Transverse colon (tissue), 4 donors: ENCODE measurements around the gene PPP6C. TPM values are rescaled to one million over a fixed set of nuclear protein-coding genes. Genes with fewer than 3 reads are reported as not detected.
"Not testable (repeated sequence)": the region's sequence is repeated elsewhere in the genome, so short reads cannot be mapped to it uniquely, and the experiment has no call there.

Source experiments
- DNase-seq: peaks from one replicate; pipeline ENCODE4 v3.0.0-alpha.2; 2019
- H3K27ac ChIP-seq, 4 donors: fragments of 200-600 bp; sonication (generic); 2 replicates each; pipeline ENCODE4 v1.5.1; 2016 to 2018; ENCODE audit warnings: inconsistent platforms in 4 of 4
- H3K27me3 ChIP-seq: fragments of 200-600 bp; sonication (generic); 2 replicates; pipeline ENCODE4 v1.5.1; 2017; ENCODE audit warnings: inconsistent platforms
- H3K36me3 ChIP-seq, 4 donors: fragments of 200-600 bp; sonication (generic); 2 replicates each; pipeline ENCODE4 v1.5.1; 2017 to 2019; ENCODE audit warnings: inconsistent platforms in 4 of 4
- H3K4me1 ChIP-seq, 4 donors: fragments of 200-600 bp; sonication (generic); 2 replicates each; pipeline ENCODE4 v1.5.1; 2017 to 2020; ENCODE audit warnings: inconsistent platforms in 4 of 4
- H3K4me3 ChIP-seq, 4 donors: fragments of 200-600 bp; sonication (generic); 1 replicate in 1 of 4; 2 replicates in 3 of 4; pipeline versions ENCODE4 v1.5.1 to v1.6.1; 2017 to 2019; ENCODE audit warnings: inconsistent platforms in 4 of 4
- H3K9me3 ChIP-seq, 2 donors: fragments of 200-600 bp; sonication (generic); 2 replicates each; pipeline ENCODE4 v1.5.1; 2017 to 2019; ENCODE audit warnings: inconsistent platforms in 2 of 2
- CTCF ChIP-seq, 5 experiments: fragments of 200-600 bp in 3 of 5; fragments of 450-650 bp in 2 of 5; sonication (generic) in 3 of 5; IDR thresholded peaks; 1 replicate in 2 of 5; 2 replicates in 3 of 5; pipeline ENCODE4 v1.5.1; 2016 to 2017; ENCODE audit warnings: antibody characterized with exemption in 5 of 5, inconsistent platforms in 3 of 5, mild to moderate bottlenecking in 2 of 5, moderate library complexity in 1 of 5
- EP300 ChIP-seq: sonication (generic); formaldehyde crosslinking; IDR thresholded peaks from one replicate; pipeline ENCODE4 v1.6.1; 2017; ENCODE audit warnings: antibody characterized with exemption, low read depth
- POLR2A ChIP-seq: fragments of 450-650 bp; IDR thresholded peaks from one replicate; pipeline ENCODE4 v1.6.1; 2016; ENCODE audit warnings: antibody characterized with exemption, mild to moderate bottlenecking, moderate library complexity
- POLR2AphosphoS5 ChIP-seq, 3 donors: sonication (generic); formaldehyde crosslinking; IDR thresholded peaks; one replicate each; pipeline ENCODE4 v1.6.1; 2016; ENCODE audit warnings: antibody characterized with exemption in 3 of 3
- WGBS, 2 donors: methylation state at CpG; one replicate each; pipeline ENCODE4 v1.1.5; 2018; ENCODE audit warnings: low coverage in 1 of 2; 5-methylcytosine and 5-hydroxymethylcytosine counted together
- in situ Hi-C, 4 donors: fragments of 200-750 bp; cut with MboI; loops; one replicate each; pipeline versions ENCODE4 v1.15.0 to v1.15.1; 2017; ENCODE audit warnings: low sequenced_read_pairs in 3 of 4, low pct_ligation_motif_present in 1 of 4, low pct_unique_long_range_greater_than_20kb in 1 of 4
- intact Hi-C: fragments of 100-400 bp; cut with DNase I; formaldehyde crosslinking; loops from one replicate; pipeline ENCODE4 v1.15.1; 2023; ENCODE audit warnings: low total_unique reads
- total RNA-seq, 4 donors: library from RNA; depleted of rRNA; stranded (reverse); fragments of >200 nt; gene quantifications; one replicate each; pipeline ENCODE4 v1.1.0, GENCODE V29; 2016

Gene PPP6C
- total RNA-seq, 4 donors from 2014 or later = 15.1 to 34.7 (median 29.9) TPM

GRCh38 chr9:125235804-125236519, 46.4 kb upstream of the PPP6C start:
- in situ Hi-C loops (no loop called here), intact Hi-C loops (no loop called here)
- Histone ChIP-seq H3K27me3 (no peaks in the 10 kb centered on the region), H3K27ac (peak overlapping the region in 1 of 4 donors; percentile 6), H3K36me3 (peaks cover 0 to 41% (median 18%) of the 10 kb centered on the region in 4 donors), H3K9me3 (no peaks in the 10 kb centered on the region), H3K4me3 (no peak overlapping the region), H3K4me1 (peaks cover 22 to 57% (median 46%) of the 10 kb centered on the region in 4 donors)
- TF ChIP-seq CTCF (IDR thresholded peaks at IDR 0.05) (no peak), POLR2A (peak; percentile 12), EP300 (no peak), POLR2AphosphoS5 (IDR thresholded peaks at IDR 0.05) (no peak)
- 59 to 61% methylated on average over 5 of the region's 5 CpGs for WGBS, 2 donors
- no peak for DNase-seq

- H3K27me3 ChIP-seq, H3K4me3 ChIP-seq, DNase-seq, in situ Hi-C loops, H3K9me3 ChIP-seq, intact Hi-C loops: not testable (repeated sequence)
- Histone ChIP-seq H3K36me3 (peaks cover 0 to 42% (median 17%) of the 10 kb centered on the region in 4 donors), H3K27ac (peak overlapping the region in 3 of 4 donors; percentile 57 to 76 (median 69)), H3K4me1 (peaks cover 14 to 47% (median 37%) of the 10 kb centered on the region in 4 donors)
- 92 to 95% methylated on average over 5 to 8 of the region's 8 CpGs for WGBS, 2 donors
Measured at GRCh38 chr9:125234099-125234498, 44.5 kb upstream of the PPP6C start.

- Histone ChIP-seq H3K4me3 (no peak overlapping the region), H3K9me3 (no peaks in the 10 kb centered on the region), H3K27ac (peak overlapping the region; percentile 34 to 76 (median 64)), H3K4me1 (peaks cover 10 to 43% (median 33%) of the 10 kb centered on the region in 4 donors), H3K27me3 (no peaks in the 10 kb centered on the region), H3K36me3 (peaks cover 0 to 37% (median 15%) of the 10 kb centered on the region in 4 donors)
- TF ChIP-seq CTCF (IDR thresholded peaks at IDR 0.05) = no peak
- peak; percentile 37 to 83 (median 74) for TF ChIP-seq POLR2AphosphoS5 (IDR thresholded peaks at IDR 0.05)
- no peak for TF ChIP-seq POLR2A
- TF ChIP-seq EP300 = peak; percentile 45
- in situ Hi-C loops (no loop called here), intact Hi-C loops (no loop called here)
- 44 to 65% methylated on average over 3 of the region's 3 CpGs for WGBS, 2 donors
- no peak for DNase-seq
Measured at GRCh38 chr9:125233678-125234077, 44.1 kb upstream of the PPP6C start.

GRCh38 chr9:125227761-125228160, 38.2 kb upstream of the PPP6C start:
- in situ Hi-C loops = no loop called here

GRCh38 chr9:125224858-125225257, 35.3 kb upstream of the PPP6C start:
- H3K4me3 ChIP-seq, H3K9me3 ChIP-seq, H3K36me3 ChIP-seq, H3K4me1 ChIP-seq, H3K27me3 ChIP-seq, intact Hi-C loops, DNase-seq, in situ Hi-C loops, H3K27ac ChIP-seq: not testable (repeated sequence)

More at GRCh38 chr9:125227761-125228160, 38.2 kb upstream of the PPP6C start:
- no peak for DNase-seq
- H3K27me3 ChIP-seq = no peaks in the 10 kb centered on the region
- no peak for TF ChIP-seq EP300
- TF ChIP-seq CTCF (IDR thresholded peaks at IDR 0.05) = no peak
- no peak for TF ChIP-seq POLR2A
- no peak for TF ChIP-seq POLR2AphosphoS5 (IDR thresholded peaks at IDR 0.05)
- 89 to 95% methylated on average over 4 to 6 of the region's 6 CpGs for WGBS, 2 donors
- H3K36me3 ChIP-seq = peaks cover 0 to 5% (median 1%) of the 10 kb centered on the region in 4 donors
- intact Hi-C loops = no loop called here
- H3K27ac ChIP-seq = no peak overlapping the region
- no peaks in the 10 kb centered on the region for H3K4me1 ChIP-seq
- H3K4me3 ChIP-seq = no peak overlapping the region
- no peaks in the 10 kb centered on the region for H3K9me3 ChIP-seq
